Astrocyte (in vitro differentiated cells and primary cell): ENCODE measurements around the gene UCN. TPM values are rescaled to one million over a fixed set of nuclear protein-coding genes. Genes with fewer than 3 reads are reported as not detected.
A peak's percentile ranks its signal among the peaks of the same experiment; 100 is the strongest.
"Not testable (repeated sequence)": the region's sequence is repeated elsewhere in the genome, so short reads cannot be mapped to it uniquely, and the experiment has no call there.

ENCODE experiments used
- DNase-seq: peaks from one replicate; pipeline ENCODE4 v3.0.0-alpha.2; 2010; ENCODE audit warnings: low read depth
- FAIRE-seq: peaks from 2 replicates; lab custom pipeline; 2011; peaks lifted over from hg19 to GRCh38; lab: Jason Lieb, UNC
- H2AFZ ChIP-seq: 2 replicates; pipeline ENCODE4 v1.6.0; 2012; ENCODE audit warnings: low read depth, low read length, inconsistent platforms
- H3K27ac ChIP-seq: 2 replicates; pipeline ENCODE4 v1.5.1; 2011; ENCODE audit warnings: low read depth, low read length, inconsistent platforms
- H3K27me3 ChIP-seq: 2 replicates; pipeline ENCODE4 v1.6.0; 2011; ENCODE audit warnings: low read length, inconsistent platforms; ENCODE audit not compliant: insufficient read depth
- H3K36me3 ChIP-seq: 2 replicates; pipeline ENCODE4 v1.5.1; 2011; ENCODE audit warnings: low read length, inconsistent platforms; ENCODE audit not compliant: insufficient read depth
- H3K4me1 ChIP-seq: 2 replicates; pipeline ENCODE4 v1.5.1; 2011; ENCODE audit warnings: low read length, inconsistent platforms; ENCODE audit not compliant: insufficient read depth
- H3K4me2 ChIP-seq: 2 replicates; pipeline ENCODE4 v1.6.0; 2012; ENCODE audit warnings: low read length, inconsistent platforms
- H3K4me3 ChIP-seq: 2 replicates; pipeline ENCODE4 v1.5.1; 2011; ENCODE audit warnings: low read depth, mild to moderate bottlenecking, low read length, inconsistent platforms; ENCODE audit not compliant: insufficient read depth
- H3K79me2 ChIP-seq: 2 replicates; pipeline ENCODE4 v1.6.0; 2012; ENCODE audit warnings: mild to moderate bottlenecking, low read length, inconsistent platforms; ENCODE audit not compliant: insufficient read depth
- H3K9ac ChIP-seq: 2 replicates; pipeline ENCODE4 v1.6.0; 2012; ENCODE audit warnings: mild to moderate bottlenecking, low read length, inconsistent platforms
- H3K9me3 ChIP-seq: 2 replicates; pipeline ENCODE4 v1.5.1; 2012; ENCODE audit warnings: low read depth, mild to moderate bottlenecking, low read length, inconsistent platforms; ENCODE audit not compliant: insufficient read depth
- H4K20me1 ChIP-seq: 2 replicates; pipeline ENCODE4 v1.6.0; 2012; ENCODE audit warnings: low read length, inconsistent platforms; ENCODE audit not compliant: insufficient read depth
- H3K27ac Mint-ChIP-seq: one replicate; pipeline ENCODE4 v1.8.0; 2021; ENCODE audit warnings: mild to moderate bottlenecking, mixed read lengths; ENCODE audit not compliant: unreplicated experiment
- H3K27me3 Mint-ChIP-seq: one replicate; pipeline ENCODE4 v1.8.0; 2021; ENCODE audit warnings: low read depth, mixed read lengths; ENCODE audit not compliant: unreplicated experiment
- H3K36me3 Mint-ChIP-seq: one replicate; pipeline ENCODE4 v1.8.0; 2021; ENCODE audit warnings: low read depth, mixed read lengths; ENCODE audit not compliant: unreplicated experiment
- H3K4me1 Mint-ChIP-seq: one replicate; pipeline ENCODE4 v1.8.0; 2021; ENCODE audit warnings: low read depth, mixed read lengths; ENCODE audit not compliant: unreplicated experiment
- H3K4me3 Mint-ChIP-seq: one replicate; pipeline ENCODE4 v1.8.0; 2021; ENCODE audit warnings: mild to moderate bottlenecking, moderate library complexity, mixed read lengths; ENCODE audit not compliant: unreplicated experiment
- H3K9me3 Mint-ChIP-seq: one replicate; pipeline ENCODE4 v1.8.0; 2021; ENCODE audit warnings: mild to moderate bottlenecking, mixed read lengths; ENCODE audit not compliant: unreplicated experiment
- EZH2 ChIP-seq: IDR thresholded peaks from 2 replicates; pipeline ENCODE4 v1.6.1; 2012; ENCODE audit warnings: mild to moderate bottlenecking, low read length, inconsistent platforms; ENCODE audit not compliant: insufficient read depth
- total RNA-seq: library from RNA; stranded (reverse); gene quantifications from 2 replicates; pipeline ENCODE4 v1.2.1, GENCODE V29; 2021
- TF ChIP-seq, protein P1 (sequence below): IDR thresholded peaks from 2 replicates; pipeline ENCODE4 v1.5.1; 2011; ENCODE audit warnings: low read depth, mild to moderate bottlenecking, inconsistent platforms, low read length, moderate library complexity; ENCODE audit not compliant: insufficient read depth

UCN gene
- total RNA-seq, 1 donor from 2014 or later: 1.1 TPM

- FAIRE-seq (no peak), DNase-seq (no peak)
Observed at GRCh38 chr2:27278010-27278409, 30.2 kb downstream of the UCN start.

DNA sequence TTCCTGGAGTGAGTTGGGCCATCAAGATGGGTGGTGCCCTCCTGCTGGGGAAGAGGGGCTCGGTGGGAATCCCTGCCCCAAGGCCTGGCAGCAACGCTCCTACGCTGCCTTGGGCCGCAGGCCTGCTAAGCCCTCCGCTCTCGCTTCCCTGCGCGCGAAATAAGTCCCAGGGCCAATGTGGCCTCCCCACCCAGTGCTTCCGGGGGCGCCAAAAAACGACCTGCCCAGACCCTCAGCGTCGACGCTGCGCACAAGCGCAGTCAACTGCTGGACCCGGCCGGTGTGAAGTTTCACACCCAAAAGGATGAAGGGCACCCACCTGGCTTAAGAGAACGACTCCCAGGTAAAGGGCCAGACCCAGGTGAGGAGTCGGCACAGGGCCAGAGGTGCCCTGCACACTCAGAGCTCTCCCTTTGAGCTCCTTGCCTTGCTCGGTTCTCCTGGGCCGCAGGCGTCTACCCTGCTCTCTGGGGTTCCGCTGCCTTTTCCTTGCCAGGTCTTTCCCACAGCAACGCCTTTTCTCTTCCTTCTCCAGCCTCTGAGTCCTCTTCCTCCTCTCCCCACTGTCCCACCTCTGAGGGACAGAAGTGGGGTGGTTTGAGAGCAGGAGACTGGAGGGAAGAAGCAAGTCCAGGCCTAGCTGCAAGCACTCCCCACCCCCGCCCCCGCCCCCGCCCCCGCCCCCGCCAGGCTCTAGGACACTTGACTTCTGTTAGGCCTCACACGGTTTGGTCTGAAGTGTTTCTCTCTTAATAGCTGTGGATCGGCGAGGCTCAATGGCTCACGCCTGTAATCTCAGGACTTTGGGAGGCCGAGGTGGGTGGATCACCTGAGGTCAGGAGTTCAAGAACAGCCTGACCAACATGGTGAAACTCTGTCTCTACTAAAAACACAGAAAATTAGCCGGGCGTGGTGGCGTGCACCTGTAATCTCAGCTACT, 32.8 kb downstream of the UCN start, which contains the start of gene DNAJC5G:
TSS of gene DNAJC5G (plus strand) at position 223 of the 940 bp plus-strand sequence. CDS start 1,296 bp downstream, outside the sequence.
- no peak within 1 kb of the TSS for H3K27ac ChIP-seq
- H3K4me3 ChIP-seq: no peak within 1 kb of the TSS
- no peaks in the 10 kb centered on the region for H3K36me3 Mint-ChIP-seq
- H3K27me3 Mint-ChIP-seq: peaks cover 41% of the 10 kb centered on the region
- peaks cover 22% of the 10 kb centered on the region for H3K27me3 ChIP-seq
- H3K9me3 Mint-ChIP-seq: no peaks in the 10 kb centered on the region
- no peak within 1 kb of the TSS for H2AFZ ChIP-seq
- H3K27ac Mint-ChIP-seq: no peak within 1 kb of the TSS
- peaks cover 10% of the 10 kb centered on the region for H3K4me1 Mint-ChIP-seq
- H4K20me1 ChIP-seq: no peaks in the 10 kb centered on the region
- H3K4me3 Mint-ChIP-seq: no peak within 1 kb of the TSS
- H3K79me2 ChIP-seq: no peaks in the 10 kb centered on the region
- peaks cover 5% of the 10 kb centered on the region for H3K4me1 ChIP-seq
- H3K9ac ChIP-seq: no peak within 1 kb of the TSS
- no peak within 1 kb of the TSS for H3K4me2 ChIP-seq
- no peaks in the 10 kb centered on the region for H3K9me3 ChIP-seq
- no peak for DNase-seq
- no peak for FAIRE-seq
- H3K36me3 ChIP-seq: no peaks in the 10 kb centered on the region
- TF ChIP-seq EZH2: no peak
- TF ChIP-seq, protein P1, sequence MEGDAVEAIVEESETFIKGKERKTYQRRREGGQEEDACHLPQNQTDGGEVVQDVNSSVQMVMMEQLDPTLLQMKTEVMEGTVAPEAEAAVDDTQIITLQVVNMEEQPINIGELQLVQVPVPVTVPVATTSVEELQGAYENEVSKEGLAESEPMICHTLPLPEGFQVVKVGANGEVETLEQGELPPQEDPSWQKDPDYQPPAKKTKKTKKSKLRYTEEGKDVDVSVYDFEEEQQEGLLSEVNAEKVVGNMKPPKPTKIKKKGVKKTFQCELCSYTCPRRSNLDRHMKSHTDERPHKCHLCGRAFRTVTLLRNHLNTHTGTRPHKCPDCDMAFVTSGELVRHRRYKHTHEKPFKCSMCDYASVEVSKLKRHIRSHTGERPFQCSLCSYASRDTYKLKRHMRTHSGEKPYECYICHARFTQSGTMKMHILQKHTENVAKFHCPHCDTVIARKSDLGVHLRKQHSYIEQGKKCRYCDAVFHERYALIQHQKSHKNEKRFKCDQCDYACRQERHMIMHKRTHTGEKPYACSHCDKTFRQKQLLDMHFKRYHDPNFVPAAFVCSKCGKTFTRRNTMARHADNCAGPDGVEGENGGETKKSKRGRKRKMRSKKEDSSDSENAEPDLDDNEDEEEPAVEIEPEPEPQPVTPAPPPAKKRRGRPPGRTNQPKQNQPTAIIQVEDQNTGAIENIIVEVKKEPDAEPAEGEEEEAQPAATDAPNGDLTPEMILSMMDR: no peak

More at GRCh38 chr2:27278010-27278409, 30.2 kb downstream of the UCN start:
- H3K9ac ChIP-seq: no peak overlapping the region
- TF ChIP-seq, protein P1: no peak
- no peak for TF ChIP-seq EZH2
- peaks cover 16% of the 10 kb centered on the region for H3K27me3 ChIP-seq
- no peaks in the 10 kb centered on the region for H3K79me2 ChIP-seq
- no peak overlapping the region for H3K27ac ChIP-seq
- Mint-ChIP-seq H3K27ac (no peak overlapping the region), H3K4me3 (no peak overlapping the region), H3K4me1 (peaks cover 17% of the 10 kb centered on the region), H3K9me3 (no peaks in the 10 kb centered on the region), H3K27me3 (peaks cover 36% of the 10 kb centered on the region), H3K36me3 (no peaks in the 10 kb centered on the region)
- peaks cover 9% of the 10 kb centered on the region for H3K4me1 ChIP-seq
- no peak overlapping the region for H3K4me2 ChIP-seq
- H3K4me3 ChIP-seq: no peak overlapping the region
- no peaks in the 10 kb centered on the region for H4K20me1 ChIP-seq
- no peaks in the 10 kb centered on the region for H3K36me3 ChIP-seq
- H3K9me3 ChIP-seq: no peaks in the 10 kb centered on the region
- no peak overlapping the region for H2AFZ ChIP-seq

- H3K9ac ChIP-seq, H3K36me3 ChIP-seq, H3K27ac ChIP-seq, H3K9me3 ChIP-seq, DNase-seq, H3K27ac Mint-ChIP-seq, H3K4me3 ChIP-seq, H3K79me2 ChIP-seq, H3K4me1 ChIP-seq, H2AFZ ChIP-seq, H3K36me3 Mint-ChIP-seq, H4K20me1 ChIP-seq, H3K9me3 Mint-ChIP-seq, H3K4me2 ChIP-seq, FAIRE-seq: not testable (repeated sequence)
- Mint-ChIP-seq H3K27me3 (peaks cover 41% of the 10 kb centered on the region), H3K4me1 (peaks cover 13% of the 10 kb centered on the region), H3K4me3 (peak overlapping the region; percentile 12)
- peaks cover 34% of the 10 kb centered on the region for H3K27me3 ChIP-seq
Observed at GRCh38 chr2:27272537-27273522, 35.4 kb downstream of the UCN start.
